Astrocyte of the cerebellum (primary cell): ENCODE data around the gene CDH4.

Source experiments
- DNase-seq: peaks from one replicate; pipeline ENCODE4 v3.0.0-alpha.2; 2011; ENCODE audit warnings: low read depth
- H3K4me3 ChIP-seq: 2 replicates; pipeline ENCODE4 v1.5.1; 2011; ENCODE audit warnings: mild to moderate bottlenecking, low read depth, low read length, moderate library complexity
- in situ Hi-C: cut with HindIII; loops from 2 replicates; pipeline ENCODE4 v1.10.0; 2017; ENCODE audit warnings: low sequenced_read_pairs
- TF ChIP-seq, protein P1 (sequence below): IDR thresholded peaks from 2 replicates; pipeline ENCODE4 v1.5.1; 2012; ENCODE audit warnings: low read length, low read depth, moderate library complexity, mild to moderate bottlenecking; ENCODE audit errors: missing control alignments

CDH4 gene

GRCh38 chr20:61357119-61357518, 105.1 kb downstream of the CDH4 start:
- TF ChIP-seq, protein P1, sequence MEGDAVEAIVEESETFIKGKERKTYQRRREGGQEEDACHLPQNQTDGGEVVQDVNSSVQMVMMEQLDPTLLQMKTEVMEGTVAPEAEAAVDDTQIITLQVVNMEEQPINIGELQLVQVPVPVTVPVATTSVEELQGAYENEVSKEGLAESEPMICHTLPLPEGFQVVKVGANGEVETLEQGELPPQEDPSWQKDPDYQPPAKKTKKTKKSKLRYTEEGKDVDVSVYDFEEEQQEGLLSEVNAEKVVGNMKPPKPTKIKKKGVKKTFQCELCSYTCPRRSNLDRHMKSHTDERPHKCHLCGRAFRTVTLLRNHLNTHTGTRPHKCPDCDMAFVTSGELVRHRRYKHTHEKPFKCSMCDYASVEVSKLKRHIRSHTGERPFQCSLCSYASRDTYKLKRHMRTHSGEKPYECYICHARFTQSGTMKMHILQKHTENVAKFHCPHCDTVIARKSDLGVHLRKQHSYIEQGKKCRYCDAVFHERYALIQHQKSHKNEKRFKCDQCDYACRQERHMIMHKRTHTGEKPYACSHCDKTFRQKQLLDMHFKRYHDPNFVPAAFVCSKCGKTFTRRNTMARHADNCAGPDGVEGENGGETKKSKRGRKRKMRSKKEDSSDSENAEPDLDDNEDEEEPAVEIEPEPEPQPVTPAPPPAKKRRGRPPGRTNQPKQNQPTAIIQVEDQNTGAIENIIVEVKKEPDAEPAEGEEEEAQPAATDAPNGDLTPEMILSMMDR, result no peak
- DNase-seq, result no peak
- no peak overlapping the region for H3K4me3 ChIP-seq
- in situ Hi-C loops, result no loop called here

- H3K4me3 ChIP-seq, result no peak overlapping the region
- TF ChIP-seq, protein P1, result no peak
- no peak for DNase-seq
- in situ Hi-C loops, result no loop called here
Observed at GRCh38 chr20:61359254-61359653, 107.2 kb downstream of the CDH4 start.

GRCh38 chr20:61360296-61360695, 108.2 kb downstream of the CDH4 start:
- no peak overlapping the region for H3K4me3 ChIP-seq
- TF ChIP-seq, protein P1, result no peak
- in situ Hi-C loops, result no loop called here
- no peak for DNase-seq

- no peak for DNase-seq
- TF ChIP-seq, protein P1, result no peak
- no peak overlapping the region for H3K4me3 ChIP-seq
- in situ Hi-C loops, result no loop called here
Observed at GRCh38 chr20:61360940-61361339, 108.9 kb downstream of the CDH4 start.

- TF ChIP-seq, protein P1, result no peak
- no peak overlapping the region for H3K4me3 ChIP-seq
- in situ Hi-C loops, result no loop called here
- no peak for DNase-seq
Observed at GRCh38 chr20:61361501-61361900, 109.4 kb downstream of the CDH4 start.

GRCh38 chr20:61364147-61364546, 112.1 kb downstream of the CDH4 start:
- no peak overlapping the region for H3K4me3 ChIP-seq
- DNase-seq, result no peak
- TF ChIP-seq, protein P1, result no peak
- in situ Hi-C loops, result no loop called here

GRCh38 chr20:61366914-61367313, 114.9 kb downstream of the CDH4 start:
- H3K4me3 ChIP-seq, result no peak overlapping the region
- in situ Hi-C loops, result no loop called here
- TF ChIP-seq, protein P1, result no peak

More at GRCh38 chr20:61366914-61367313, 114.9 kb downstream of the CDH4 start:
- no peak for DNase-seq
